Nephron progenitor cell (in vitro differentiated cells): ENCODE results near the gene DIP2C.
A peak's percentile ranks its signal among the peaks of the same experiment; 100 is the strongest.

Experiments
- DNase-seq: peaks from one replicate; pipeline ENCODE4 v3.0.0; 2021
- H3K27ac Mint-ChIP-seq: 2 replicates; pipeline ENCODE4 v1.8.0; 2021; ENCODE audit warnings: mild to moderate bottlenecking, moderate library complexity, mixed read lengths
- H3K27me3 Mint-ChIP-seq: 2 replicates; pipeline ENCODE4 v1.8.0; 2021; ENCODE audit warnings: mild to moderate bottlenecking, low read depth, mixed read lengths; ENCODE audit not compliant: poor library complexity
- H3K36me3 Mint-ChIP-seq: 2 replicates; pipeline ENCODE4 v1.8.0; 2021; ENCODE audit warnings: low read depth, mixed read lengths
- H3K4me1 Mint-ChIP-seq: 2 replicates; pipeline ENCODE4 v1.8.0; 2021; ENCODE audit warnings: mixed read lengths
- H3K4me3 Mint-ChIP-seq: 2 replicates; pipeline ENCODE4 v1.8.0; 2021; ENCODE audit warnings: mild to moderate bottlenecking, moderate library complexity, mixed read lengths
- H3K9me3 Mint-ChIP-seq: 2 replicates; pipeline ENCODE4 v1.8.0; 2021; ENCODE audit warnings: mild to moderate bottlenecking, moderate library complexity, mixed read lengths
- TF ChIP-seq, protein P1 (sequence below): fragments of 200-600 bp; sonication (generic); IDR thresholded peaks from 2 replicates; pipeline ENCODE4 v1.5.0; 2021; ENCODE audit warnings: antibody characterized with exemption

The DIP2C gene

DNA sequence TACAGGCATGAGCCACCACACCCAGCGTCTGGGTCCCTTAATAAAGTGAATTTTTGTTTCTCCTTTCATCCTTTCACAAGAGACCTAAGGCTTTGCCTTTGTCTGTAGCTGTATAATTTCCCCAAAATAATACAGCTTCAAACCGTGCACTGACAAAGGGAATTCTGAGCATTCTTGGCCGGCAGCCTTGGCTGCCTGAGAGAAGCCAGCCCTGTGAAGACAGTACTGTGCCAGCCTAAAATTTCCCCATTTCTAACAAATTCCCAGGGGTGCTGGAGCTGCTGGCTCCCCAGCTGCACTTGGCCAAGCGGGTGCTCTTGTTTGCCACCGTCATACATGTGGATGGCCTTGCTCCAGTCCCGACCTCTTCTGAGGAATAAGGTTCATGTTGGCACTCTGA lies 448.0 kb downstream of the DIP2C start:
- Mint-ChIP-seq H3K9me3 (no peaks in the 10 kb centered on the region), H3K4me3 (no peak overlapping the region), H3K27me3 (no peaks in the 10 kb centered on the region), H3K4me1 (peaks cover 12% of the 10 kb centered on the region), H3K27ac (no peak overlapping the region), H3K36me3 (peaks cover 46% of the 10 kb centered on the region)
- TF ChIP-seq, protein P1, sequence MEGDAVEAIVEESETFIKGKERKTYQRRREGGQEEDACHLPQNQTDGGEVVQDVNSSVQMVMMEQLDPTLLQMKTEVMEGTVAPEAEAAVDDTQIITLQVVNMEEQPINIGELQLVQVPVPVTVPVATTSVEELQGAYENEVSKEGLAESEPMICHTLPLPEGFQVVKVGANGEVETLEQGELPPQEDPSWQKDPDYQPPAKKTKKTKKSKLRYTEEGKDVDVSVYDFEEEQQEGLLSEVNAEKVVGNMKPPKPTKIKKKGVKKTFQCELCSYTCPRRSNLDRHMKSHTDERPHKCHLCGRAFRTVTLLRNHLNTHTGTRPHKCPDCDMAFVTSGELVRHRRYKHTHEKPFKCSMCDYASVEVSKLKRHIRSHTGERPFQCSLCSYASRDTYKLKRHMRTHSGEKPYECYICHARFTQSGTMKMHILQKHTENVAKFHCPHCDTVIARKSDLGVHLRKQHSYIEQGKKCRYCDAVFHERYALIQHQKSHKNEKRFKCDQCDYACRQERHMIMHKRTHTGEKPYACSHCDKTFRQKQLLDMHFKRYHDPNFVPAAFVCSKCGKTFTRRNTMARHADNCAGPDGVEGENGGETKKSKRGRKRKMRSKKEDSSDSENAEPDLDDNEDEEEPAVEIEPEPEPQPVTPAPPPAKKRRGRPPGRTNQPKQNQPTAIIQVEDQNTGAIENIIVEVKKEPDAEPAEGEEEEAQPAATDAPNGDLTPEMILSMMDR, result no peak
- no peak for DNase-seq

DNA sequence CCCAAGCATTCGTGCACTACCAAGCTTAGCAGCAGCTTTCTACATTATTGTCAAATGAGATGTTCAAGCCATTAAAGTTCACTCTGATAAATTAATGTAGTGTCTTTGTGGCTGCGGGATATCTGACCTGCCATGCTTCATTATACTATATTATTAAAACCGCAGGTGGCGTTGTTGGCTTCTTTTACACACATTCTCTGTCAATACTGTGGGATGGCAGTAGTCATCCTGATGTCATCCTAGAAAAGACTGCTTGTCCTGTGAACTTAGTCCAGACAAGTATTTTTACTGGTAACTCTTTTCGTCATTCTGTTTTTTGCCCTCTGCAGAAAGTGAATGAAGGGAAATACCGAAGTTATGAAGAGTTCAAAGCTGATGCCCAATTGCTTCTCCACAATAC lies 450.4 kb downstream of the DIP2C start:
- Mint-ChIP-seq H3K27ac (no peak overlapping the region), H3K36me3 (peaks cover 40% of the 10 kb centered on the region), H3K9me3 (no peaks in the 10 kb centered on the region), H3K4me1 (peaks cover 4% of the 10 kb centered on the region), H3K27me3 (no peaks in the 10 kb centered on the region), H3K4me3 (no peak overlapping the region)
- TF ChIP-seq, protein P1, result no peak
- no peak for DNase-seq

DNA sequence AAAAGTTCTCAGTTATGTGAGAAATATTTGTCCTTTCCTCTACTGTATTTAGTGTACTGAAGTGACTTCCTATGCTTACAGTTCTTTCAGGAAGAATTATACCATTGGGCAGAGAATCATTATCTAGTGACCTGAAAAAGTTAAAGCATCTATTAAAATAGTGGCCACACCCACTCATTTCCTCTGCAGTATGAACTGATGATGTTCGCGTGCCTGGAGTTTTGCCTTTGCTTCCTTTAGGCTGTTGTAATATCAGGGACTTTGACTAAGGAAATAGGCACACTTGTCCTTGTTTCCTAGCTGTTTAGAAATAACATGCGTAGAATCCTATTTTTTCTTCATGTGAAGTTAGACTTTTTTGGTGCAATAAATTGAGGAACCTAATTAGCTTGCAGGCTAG lies 453.6 kb downstream of the DIP2C start:
- no peaks in the 10 kb centered on the region for H3K27me3 Mint-ChIP-seq
- no peak overlapping the region for H3K27ac Mint-ChIP-seq

DNA sequence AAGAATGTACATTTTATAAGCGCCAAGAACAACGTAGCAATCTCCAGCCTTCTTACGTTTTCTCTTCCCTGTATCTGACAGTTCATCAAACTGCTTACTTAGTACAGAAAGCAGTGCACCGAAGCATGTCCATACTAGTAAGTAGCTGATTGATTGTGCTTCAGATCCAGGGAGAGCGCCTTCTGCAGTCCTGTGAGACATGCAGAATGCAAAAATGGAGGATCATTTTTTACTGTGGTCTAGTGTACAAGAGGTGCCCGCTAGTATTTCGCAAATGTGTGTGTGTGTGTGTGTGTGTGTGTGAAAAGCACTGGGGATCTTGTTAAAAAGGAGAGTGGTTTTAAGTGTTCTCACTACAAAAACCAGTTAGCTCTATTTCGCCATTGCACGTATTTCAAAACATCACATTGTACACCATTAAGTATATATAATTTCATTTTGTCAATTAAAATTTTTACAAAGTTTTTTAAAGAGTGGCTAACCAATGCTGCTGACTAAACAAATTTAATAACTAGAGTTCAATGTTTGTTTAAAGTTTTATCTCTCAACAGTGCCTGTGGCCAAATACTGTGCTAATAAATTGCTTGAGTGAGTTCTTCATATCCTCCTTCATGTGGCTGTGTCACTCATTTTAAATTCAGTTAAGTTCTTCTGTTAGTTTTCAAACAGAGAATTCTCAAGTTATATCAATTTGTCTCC lies 454.6 kb downstream of the DIP2C start:
- no peak overlapping the region for H3K27ac Mint-ChIP-seq
- no peak overlapping the region for H3K4me3 Mint-ChIP-seq
- no peaks in the 10 kb centered on the region for H3K27me3 Mint-ChIP-seq
- H3K9me3 Mint-ChIP-seq, result no peaks in the 10 kb centered on the region
- TF ChIP-seq, protein P1, result no peak
- DNase-seq, result no peak
- H3K36me3 Mint-ChIP-seq, result peaks cover 26% of the 10 kb centered on the region
- peaks cover 4% of the 10 kb centered on the region for H3K4me1 Mint-ChIP-seq

More for the DNA sequence above, 453.6 kb downstream of the DIP2C start:
- H3K36me3 Mint-ChIP-seq, result peaks cover 30% of the 10 kb centered on the region
- H3K4me1 Mint-ChIP-seq, result peaks cover 4% of the 10 kb centered on the region
- TF ChIP-seq, protein P1, result no peak
- DNase-seq, result no peak
- H3K9me3 Mint-ChIP-seq, result no peaks in the 10 kb centered on the region
- H3K4me3 Mint-ChIP-seq, result no peak overlapping the region

DNA sequence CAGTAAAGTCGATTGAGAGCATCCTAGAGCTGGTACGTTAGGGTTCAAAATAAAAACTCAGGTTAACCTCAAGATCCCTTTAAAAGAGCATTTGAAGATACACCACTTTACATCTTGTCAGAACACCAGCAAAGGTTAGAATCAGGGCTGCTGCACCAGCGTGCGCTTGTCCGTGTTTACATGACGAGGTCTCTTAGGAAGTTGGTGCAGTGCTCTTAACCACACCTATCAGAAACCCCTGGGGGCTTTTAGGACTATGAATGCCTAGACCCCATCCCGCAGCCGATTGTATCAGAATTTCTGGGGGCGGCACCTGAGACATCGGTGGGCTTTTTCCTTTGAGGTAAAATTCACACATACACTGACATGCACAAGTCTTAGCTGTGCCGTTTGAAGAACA lies 456.6 kb downstream of the DIP2C start:
- H3K4me1 Mint-ChIP-seq, result peaks cover 4% of the 10 kb centered on the region
- no peaks in the 10 kb centered on the region for H3K27me3 Mint-ChIP-seq
- peaks cover 11% of the 10 kb centered on the region for H3K36me3 Mint-ChIP-seq
- H3K4me3 Mint-ChIP-seq, result no peak overlapping the region
- DNase-seq, result no peak
- no peak overlapping the region for H3K27ac Mint-ChIP-seq
- H3K9me3 Mint-ChIP-seq, result no peaks in the 10 kb centered on the region
- TF ChIP-seq, protein P1, result no peak

DNA sequence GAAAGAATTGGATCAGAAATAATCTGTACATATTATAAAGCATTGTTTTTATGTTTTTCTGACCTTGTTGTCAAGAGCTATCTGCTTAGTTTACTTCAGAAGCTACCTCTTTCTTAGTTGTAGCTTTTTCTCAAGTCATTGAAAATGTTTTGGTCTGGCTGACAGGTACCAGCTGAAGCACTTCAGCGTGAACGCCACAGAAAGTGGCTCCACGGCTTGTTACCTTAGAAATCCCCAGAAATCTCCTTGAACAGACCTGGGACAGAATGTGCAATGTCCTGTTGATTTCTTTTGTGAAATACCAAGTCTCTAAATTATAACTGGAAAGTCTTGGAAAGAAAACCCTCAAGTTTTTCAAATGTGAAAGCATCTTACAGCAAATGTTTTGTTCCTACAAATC lies 457.4 kb downstream of the DIP2C start:
- TF ChIP-seq, protein P1, result no peak
- H3K27ac Mint-ChIP-seq, result peak overlapping the region; percentile 58
- no peaks in the 10 kb centered on the region for H3K9me3 Mint-ChIP-seq
- no peak overlapping the region for H3K4me3 Mint-ChIP-seq
- H3K36me3 Mint-ChIP-seq, result peaks cover 5% of the 10 kb centered on the region
- no peaks in the 10 kb centered on the region for H3K27me3 Mint-ChIP-seq
- H3K4me1 Mint-ChIP-seq, result peaks cover 4% of the 10 kb centered on the region
- no peak for DNase-seq
